HL-60/S4 treated with retinoic acid at 250 ng/mL for 4 days and 3 days (cell line): ENCODE measurements around the gene EXOC4.
"Not testable (repeated sequence)": the region's sequence is repeated elsewhere in the genome, so short reads cannot be mapped to it uniquely, and the experiment has no call there.

Experiments
- in situ Hi-C: fragments of 300-500 bp; cut with MboI; formaldehyde crosslinking; loops from 2 replicates; pipeline ENCODE4 v1.7.0; 2022; ENCODE audit warnings: low sequenced_read_pairs

EXOC4 gene

GRCh38 chr7:133602291-133602690 is 349.4 kb downstream of the EXOC4 start:
- in situ Hi-C loops, result no loop called here

DNA sequence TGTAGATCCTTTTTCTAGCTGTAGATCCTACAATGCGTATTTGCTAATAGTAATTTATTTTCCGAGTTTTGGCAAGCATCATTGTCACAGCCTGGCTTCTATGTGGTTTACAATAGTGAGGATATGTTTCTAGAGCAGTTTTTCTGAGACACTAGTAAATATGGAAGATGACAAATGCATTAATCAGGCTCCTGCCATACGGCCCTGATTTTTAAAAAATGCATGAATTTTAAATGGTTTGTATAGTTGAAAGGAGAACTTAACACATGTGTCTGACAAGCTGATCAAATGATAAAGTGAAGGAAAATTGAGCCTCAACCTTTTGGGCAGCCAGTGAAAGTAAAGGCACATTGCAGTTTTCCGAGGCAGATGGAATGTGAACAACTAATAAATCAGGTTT is 354.1 kb downstream of the EXOC4 start:
- in situ Hi-C loops, result no loop called here

- in situ Hi-C loops, result no loop called here
Observed at GRCh38 chr7:133609806-133610205, 356.9 kb downstream of the EXOC4 start.

- in situ Hi-C loops, result no loop called here
Observed at GRCh38 chr7:133611955-133612354, 359.1 kb downstream of the EXOC4 start.

DNA sequence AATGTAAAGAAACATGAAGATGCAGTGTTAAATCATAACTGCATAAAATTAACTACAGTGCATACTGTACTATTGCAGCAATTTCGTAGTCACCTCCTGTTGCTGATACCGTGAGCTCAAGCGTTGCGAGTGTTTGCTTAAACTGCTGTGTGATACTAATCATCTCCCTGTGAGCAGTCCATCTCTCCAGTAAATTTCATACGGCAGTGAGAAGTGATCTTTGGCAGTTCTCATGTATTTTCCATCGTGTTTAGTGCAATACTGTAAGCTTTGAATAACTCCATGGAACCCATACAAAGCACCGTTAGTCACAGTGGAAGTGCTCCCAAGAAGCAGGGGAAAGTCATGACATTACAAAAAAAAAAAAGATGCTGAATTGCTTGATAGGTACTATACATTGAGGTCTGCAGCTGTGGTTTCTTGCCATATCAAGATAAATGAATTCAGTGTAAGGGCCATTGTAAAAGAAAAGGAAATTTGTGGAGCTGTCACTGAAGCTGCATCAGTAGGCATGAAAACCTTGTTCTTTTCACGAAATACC is 360.4 kb downstream of the EXOC4 start:
- in situ Hi-C loops, result no loop called here

GRCh38 chr7:133614251-133614650 is 361.4 kb downstream of the EXOC4 start:
- in situ Hi-C loops, result no loop called here

DNA sequence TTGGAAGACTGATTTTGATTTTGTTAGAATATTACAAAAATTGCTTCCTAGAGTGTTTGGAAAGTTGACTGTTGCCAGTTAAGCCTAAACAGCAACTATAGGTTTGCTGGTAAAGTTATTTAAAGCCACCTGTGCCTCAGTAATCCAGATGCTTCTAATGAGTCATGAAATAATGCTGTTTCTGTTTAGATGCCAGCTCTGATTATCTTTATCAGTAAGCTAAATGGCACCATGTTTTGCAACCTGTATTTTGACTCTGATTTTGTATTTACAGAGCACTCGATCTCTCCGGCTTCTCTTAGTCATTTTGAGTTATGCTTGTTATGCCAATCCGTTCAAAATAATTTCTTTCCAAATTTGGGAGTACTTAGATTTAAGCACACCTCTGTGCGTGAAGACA is 366.1 kb downstream of the EXOC4 start:
- in situ Hi-C loops, result no loop called here

DNA sequence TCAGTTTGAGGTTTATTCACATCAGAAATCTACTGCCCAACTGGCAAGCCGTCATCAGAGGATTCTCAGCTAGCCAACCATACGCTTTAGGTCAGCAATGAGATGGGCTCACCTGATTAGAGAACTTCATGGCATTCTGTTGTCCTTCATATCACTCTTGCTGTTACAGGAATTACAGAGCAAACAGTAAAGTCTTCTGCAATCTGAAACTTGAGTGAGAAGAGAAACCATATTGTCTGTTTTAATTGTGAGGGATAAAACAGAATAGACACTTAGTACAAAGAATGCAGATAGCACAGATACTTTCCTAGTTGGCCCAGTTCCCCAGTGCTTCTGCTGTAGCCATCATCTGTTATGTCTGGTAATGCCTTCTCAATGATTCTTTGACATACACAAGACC is 366.6 kb downstream of the EXOC4 start:
- in situ Hi-C loops, result no loop called here

DNA sequence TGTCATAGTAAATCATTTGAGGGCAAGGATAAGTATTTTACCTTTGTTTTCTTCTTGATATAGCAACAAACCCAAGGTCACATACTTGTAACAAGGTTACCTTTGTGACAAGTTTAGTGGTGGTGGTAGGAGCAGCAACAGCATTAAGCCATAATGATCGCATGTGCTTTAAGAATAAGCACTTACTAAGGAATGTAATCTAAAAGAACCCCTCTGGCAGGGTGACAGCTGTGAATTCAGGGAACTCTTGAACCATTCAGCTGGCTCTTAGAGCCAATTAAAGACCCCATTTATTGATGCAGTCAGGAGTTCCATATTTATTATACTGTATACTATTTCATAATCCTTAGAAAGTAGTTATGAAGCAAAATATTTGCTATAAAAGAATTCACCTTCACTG is 370.8 kb downstream of the EXOC4 start:
- in situ Hi-C loops, result no loop called here

GRCh38 chr7:133625046-133625445 is 372.2 kb downstream of the EXOC4 start:
- in situ Hi-C loops, result no loop called here

- in situ Hi-C loops, result no loop called here
Observed at GRCh38 chr7:133629701-133630100, 376.8 kb downstream of the EXOC4 start.

- in situ Hi-C loops, result no loop called here
Observed at GRCh38 chr7:133633055-133633454, 380.2 kb downstream of the EXOC4 start.

DNA sequence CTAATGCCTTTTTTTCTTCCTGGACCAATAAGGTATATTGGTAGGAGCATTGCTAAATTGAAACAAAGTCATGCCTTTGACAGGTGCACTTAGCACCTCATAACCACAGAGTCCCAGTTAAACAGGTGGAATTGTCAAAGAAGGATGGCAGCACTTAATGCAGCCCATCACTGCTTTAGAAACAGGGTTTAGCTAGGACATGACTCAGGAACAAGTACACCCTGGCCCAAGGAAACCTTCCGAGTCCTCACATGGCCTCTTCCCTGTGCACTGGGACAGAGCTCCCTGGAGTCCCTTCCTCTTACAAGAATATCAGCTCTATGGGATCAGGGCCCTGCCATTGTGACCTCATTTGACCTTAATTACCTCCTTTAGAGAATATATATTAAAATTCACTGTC is 382.7 kb downstream of the EXOC4 start:
- in situ Hi-C loops, result no loop called here

DNA sequence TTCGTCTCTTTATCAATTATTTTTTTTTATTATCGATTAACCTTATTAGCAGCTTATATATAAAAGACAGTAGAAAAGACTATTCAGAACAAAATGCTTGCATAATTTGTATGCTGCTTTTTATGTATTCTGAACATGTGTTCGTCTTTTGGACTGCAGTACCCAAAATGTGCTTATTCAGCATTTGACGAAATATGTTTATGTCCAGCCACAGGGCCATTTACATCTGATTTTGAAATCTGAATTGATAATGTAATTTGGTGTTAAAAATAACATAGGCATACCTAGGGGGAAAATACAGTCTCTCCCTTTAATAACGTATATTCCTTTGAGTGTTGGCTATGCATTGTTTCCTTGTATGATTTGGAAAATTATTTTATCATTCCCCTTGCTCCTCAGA is 386.0 kb downstream of the EXOC4 start:
- in situ Hi-C loops, result no loop called here

DNA sequence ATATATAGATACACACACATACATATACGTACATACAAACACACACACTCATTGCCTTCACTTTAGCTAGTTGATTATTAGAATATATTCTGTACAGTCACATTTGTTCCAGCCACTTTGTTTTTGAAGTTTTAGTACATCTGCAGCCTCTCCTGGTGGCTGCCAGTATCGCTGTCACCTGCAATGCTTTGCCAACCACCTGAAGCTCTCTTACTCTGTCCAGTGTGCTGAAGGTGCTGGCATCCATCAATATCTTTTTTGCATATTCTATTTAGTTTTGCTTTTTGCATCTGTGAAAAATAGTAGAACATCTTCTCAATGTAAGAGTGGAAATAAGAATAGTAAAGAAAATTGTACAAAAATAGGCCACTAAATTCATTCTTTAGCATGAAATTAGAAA is 388.6 kb downstream of the EXOC4 start:
- in situ Hi-C loops, result no loop called here

- in situ Hi-C loops, result no loop called here
Observed at GRCh38 chr7:133642907-133643306, 390.0 kb downstream of the EXOC4 start.

DNA sequence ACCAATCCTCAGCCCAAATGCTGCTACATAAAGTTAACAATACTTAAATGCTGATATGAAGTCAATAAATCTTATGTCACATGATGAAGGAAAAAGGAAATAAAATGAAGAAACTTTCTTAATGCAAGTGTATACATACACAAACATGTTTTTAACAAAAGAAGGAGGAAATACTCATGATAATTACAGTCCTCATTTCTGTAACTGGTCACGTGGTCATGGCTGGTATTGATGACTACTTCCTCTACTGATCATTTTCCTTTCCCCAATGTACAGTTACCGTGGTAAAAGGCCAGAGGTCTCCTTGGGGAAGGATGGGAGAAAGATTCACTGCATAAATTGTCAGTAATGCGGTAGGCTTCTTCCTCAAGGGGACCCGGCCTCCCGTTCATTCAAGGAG is 390.8 kb downstream of the EXOC4 start:
- in situ Hi-C loops, result not testable (repeated sequence)

GRCh38 chr7:133645884-133646391 is 393.1 kb downstream of the EXOC4 start:
- in situ Hi-C loops, result no loop called here

DNA sequence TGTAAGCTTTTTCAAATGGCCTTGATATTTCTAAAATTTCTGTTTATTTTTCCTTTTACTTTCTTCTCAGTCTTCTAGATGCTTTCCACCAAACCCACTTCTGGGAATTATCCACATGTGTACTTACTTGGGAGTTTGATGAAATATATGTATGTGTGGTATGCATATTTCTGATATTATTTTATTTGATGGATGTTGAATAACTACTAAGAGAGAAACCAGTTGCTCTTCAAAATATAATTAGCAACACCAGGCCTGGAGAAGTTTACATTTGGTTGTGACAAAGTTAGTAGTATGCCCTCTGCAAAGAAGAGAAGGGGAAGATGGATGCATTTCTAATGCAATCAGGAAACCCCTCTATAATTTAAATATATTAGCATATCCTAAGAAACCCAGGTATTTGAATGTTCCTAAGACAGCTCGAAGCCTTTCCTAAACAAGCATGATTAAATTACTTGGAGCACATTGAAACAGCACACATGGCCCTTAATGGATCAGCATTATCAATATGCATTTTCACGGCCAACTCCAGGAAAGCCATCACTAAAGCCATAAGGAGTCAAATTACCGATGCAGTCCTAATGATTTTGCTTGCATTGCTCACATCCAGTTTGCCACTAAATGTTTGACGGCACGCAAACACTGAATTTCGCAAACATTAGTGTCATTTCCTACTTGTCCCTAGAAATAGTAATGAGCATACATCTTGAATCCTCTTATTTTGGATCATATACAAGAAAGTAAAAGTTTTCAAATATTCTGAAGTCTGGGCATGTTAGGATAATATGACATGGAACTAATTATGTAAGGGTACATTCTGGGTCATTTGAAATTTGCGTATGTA is 393.8 kb downstream of the EXOC4 start:
- in situ Hi-C loops, result no loop called here

GRCh38 chr7:133649593-133649992 is 396.7 kb downstream of the EXOC4 start:
- in situ Hi-C loops, result no loop called here

GRCh38 chr7:133650069-133650468 is 397.2 kb downstream of the EXOC4 start:
- in situ Hi-C loops, result no loop called here

GRCh38 chr7:133650487-133651300 is 397.8 kb downstream of the EXOC4 start:
- in situ Hi-C loops, result no loop called here
